ENCODE data around the gene PIGZ. TPM values are rescaled to one million over a fixed set of nuclear protein-coding genes. Genes with fewer than 3 reads are reported as not detected.

PIGZ gene
- total and polyA plus RNA-seq, 8 donors = 1.2 to 125 (median 5.4) TPM

DNA sequence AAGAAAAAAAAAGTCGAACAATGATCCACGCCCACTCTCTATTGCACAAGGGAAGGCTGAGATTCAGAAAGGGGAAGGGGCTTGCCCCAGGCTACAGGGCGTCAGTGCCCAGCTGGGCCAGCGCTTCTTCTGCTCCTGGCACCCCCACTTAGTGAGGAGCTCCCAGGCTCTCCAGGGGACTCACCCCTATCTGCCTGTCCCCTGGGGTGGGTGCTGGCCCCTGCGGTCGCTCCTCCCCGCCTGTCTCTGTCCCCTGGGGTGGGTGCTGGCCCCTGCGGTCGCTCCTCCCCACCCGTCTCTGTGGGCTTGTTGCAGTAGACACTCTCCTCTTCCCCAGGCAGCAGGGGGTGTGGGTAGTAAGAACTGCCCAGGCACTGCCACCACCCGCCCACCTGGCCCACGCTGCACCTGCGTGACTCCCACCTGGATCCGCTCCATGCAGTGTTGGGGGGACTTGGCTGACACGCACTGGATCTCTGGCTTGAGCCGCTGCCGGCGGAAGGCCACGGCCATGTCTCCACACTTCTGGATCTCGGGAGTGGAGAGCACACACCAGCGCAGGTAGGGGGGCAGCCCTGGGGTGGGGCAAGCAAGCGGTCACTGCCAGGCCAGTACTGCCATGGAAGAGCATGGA, 46.4 kb upstream of the PIGZ start:
- H3K4me1 ChIP-seq = no peaks in the 10 kb centered on the region
- no peak overlapping the region for H3K4me3 ChIP-seq
- no peaks in the 10 kb centered on the region for H3K36me3 ChIP-seq
- no peak overlapping the region for H3K27ac ChIP-seq
- 92 to 96% (median 92%) methylated on average over 16 to 22 of the region's 22 CpGs for WGBS, 5 donors
- intact Hi-C loops (cut with DNase I; ENCODE audit: low total_unique reads) = no loop called here
- no peaks in the 10 kb centered on the region for H3K9me3 ChIP-seq
- TF ChIP-seq EP300 (IDR thresholded peaks at IDR 0.05) (no peak), POLR2A (IDR thresholded peaks at IDR 0.05) (no peak), CTCF (IDR thresholded peaks at IDR 0.05) (no peak), POLR2AphosphoS5 (IDR thresholded peaks at IDR 0.05) (no peak)
- peaks cover 0 to 12% (median 0%) of the 10 kb centered on the region in 3 donors for H3K27me3 ChIP-seq
- no peak for DNase-seq

- TF ChIP-seq CTCF (IDR thresholded peaks at IDR 0.05) (no peak), EP300 (IDR thresholded peaks at IDR 0.05) (no peak), POLR2AphosphoS5 (IDR thresholded peaks at IDR 0.05) (no peak), POLR2A (IDR thresholded peaks at IDR 0.05) (no peak)
- DNase-seq = no peak
- 92 to 97% (median 95%) methylated on average over 6 of the region's 6 CpGs for WGBS, 5 donors
- Histone ChIP-seq H3K27ac (no peak overlapping the region), H3K9me3 (no peaks in the 10 kb centered on the region), H3K36me3 (no peaks in the 10 kb centered on the region), H3K27me3 (peaks cover 0 to 16% (median 0%) of the 10 kb centered on the region in 3 donors), H3K4me1 (no peaks in the 10 kb centered on the region), H3K4me3 (no peak overlapping the region)
- intact Hi-C loops (cut with DNase I; ENCODE audit: low total_unique reads) = no loop called here
Observed at GRCh38 chr3:197014024-197014423, 45.4 kb upstream of the PIGZ start.

GRCh38 chr3:197012540-197012883, 43.9 kb upstream of the PIGZ start:
- peaks cover 0 to 16% (median 0%) of the 10 kb centered on the region in 3 donors for H3K27me3 ChIP-seq
- WGBS, 5 donors = 81 to 96% (median 84%) methylated on average over 3 to 7 of the region's 7 CpGs
- TF ChIP-seq EP300 (IDR thresholded peaks at IDR 0.05) (no peak), POLR2A (IDR thresholded peaks at IDR 0.05) (no peak), POLR2AphosphoS5 (IDR thresholded peaks at IDR 0.05) (no peak), CTCF (IDR thresholded peaks at IDR 0.05) (no peak)
- H3K4me1 ChIP-seq = no peaks in the 10 kb centered on the region
- no peak for DNase-seq
- no peak overlapping the region for H3K4me3 ChIP-seq
- no peak overlapping the region for H3K27ac ChIP-seq
- no peaks in the 10 kb centered on the region for H3K36me3 ChIP-seq
- intact Hi-C loops (cut with DNase I; ENCODE audit: low total_unique reads) = no loop called here
- no peaks in the 10 kb centered on the region for H3K9me3 ChIP-seq

GRCh38 chr3:197011780-197012539, 43.3 kb upstream of the PIGZ start:
- no peak overlapping the region for H3K4me3 ChIP-seq
- H3K27me3 ChIP-seq = peaks cover 0 to 14% (median 0%) of the 10 kb centered on the region in 3 donors
- H3K27ac ChIP-seq = no peak overlapping the region
- no peaks in the 10 kb centered on the region for H3K4me1 ChIP-seq
- no peak for DNase-seq
- intact Hi-C loops (cut with DNase I; ENCODE audit: low total_unique reads) = no loop called here
- no peaks in the 10 kb centered on the region for H3K36me3 ChIP-seq
- TF ChIP-seq POLR2AphosphoS5 (IDR thresholded peaks at IDR 0.05) (no peak), EP300 (IDR thresholded peaks at IDR 0.05) (no peak), CTCF (IDR thresholded peaks at IDR 0.05) (no peak), POLR2A (IDR thresholded peaks at IDR 0.05) (no peak)
- WGBS, 5 donors = 88 to 94% (median 92%) methylated on average over 15 to 25 of the region's 25 CpGs
- H3K9me3 ChIP-seq = no peaks in the 10 kb centered on the region
